ENCODE results near the gene ALDH1B1. TPM values are rescaled to one million over a fixed set of nuclear protein-coding genes. Genes with fewer than 3 reads are reported as not detected.

Gene ALDH1B1
- total RNA-seq, 2 experiments from 2014 or later = 0.19 to 0.20 TPM

- DNase-seq = no peak
- intact Hi-C loops (cut with DNase I, micrococcal nuclease) = no loop called here
- Mint-ChIP-seq H3K9me3 (no peaks in the 10 kb centered on the region), H3K27me3 (peaks cover 5% of the 10 kb centered on the region), H3K4me1 (ENCODE audit: low read depth) (peaks cover 21% of the 10 kb centered on the region), H3K4me3 (no peak overlapping the region), H3K36me3 (ENCODE audit: low read depth) (no peaks in the 10 kb centered on the region), H3K27ac (no peak overlapping the region)
- no peak for TF ChIP-seq CTCF (IDR thresholded peaks at IDR 0.05)
- no peak for ATAC-seq (ENCODE audit: poor library complexity)
- no peaks in the 10 kb centered on the region for H3K27me3 ChIP-seq (ENCODE audit: control insufficient read depth in 1 of 2, insufficient read depth in 2 of 2, low read length in 2 of 2)
- no peak overlapping the region for H3K27ac ChIP-seq (ENCODE audit: low read depth in 1 of 2, low read length in 2 of 2)
- peaks cover 2% of the 10 kb centered on the region for H3K4me1 ChIP-seq (ENCODE audit: insufficient read depth, low read length)
- POLR2A ChIA-PET = no interaction called here
- no peaks in the 10 kb centered on the region for H3K36me3 ChIP-seq (ENCODE audit: insufficient read depth, low read length)
- H3K9me3 ChIP-seq (ENCODE audit: control insufficient read depth in 1 of 2, insufficient read depth in 1 of 2, low read length in 2 of 2) = no peaks in the 10 kb centered on the region
- H3K4me3 ChIP-seq (ENCODE audit: low read length) = no peak overlapping the region
- CTCF ChIA-PET = no interaction called here
Measured at GRCh38 chr9:38434853-38435252, 42.4 kb downstream of the ALDH1B1 start.

- peaks cover 19% of the 10 kb centered on the region for H3K4me1 Mint-ChIP-seq (ENCODE audit: low read depth)
- CTCF ChIA-PET = no interaction called here
- ATAC-seq (ENCODE audit: poor library complexity) (no peak), DNase-seq (no peak)
- intact Hi-C loops (cut with DNase I, micrococcal nuclease) = no loop called here
- H3K4me3 ChIP-seq (ENCODE audit: low read length) = no peak overlapping the region
- no peaks in the 10 kb centered on the region for H3K9me3 Mint-ChIP-seq
- no peaks in the 10 kb centered on the region for H3K9me3 ChIP-seq (ENCODE audit: control insufficient read depth in 1 of 2, insufficient read depth in 1 of 2, low read length in 2 of 2)
- POLR2A ChIA-PET = no interaction called here
- no peaks in the 10 kb centered on the region for H3K36me3 ChIP-seq (ENCODE audit: insufficient read depth, low read length)
- H3K4me1 ChIP-seq (ENCODE audit: insufficient read depth, low read length) = peaks cover 2% of the 10 kb centered on the region
- TF ChIP-seq CTCF (IDR thresholded peaks at IDR 0.05) = no peak
- H3K36me3 Mint-ChIP-seq (ENCODE audit: low read depth) = no peaks in the 10 kb centered on the region
- H3K27me3 Mint-ChIP-seq = peaks cover 5% of the 10 kb centered on the region
- H3K27me3 ChIP-seq (ENCODE audit: control insufficient read depth in 1 of 2, insufficient read depth in 2 of 2, low read length in 2 of 2) = no peaks in the 10 kb centered on the region
- H3K27ac Mint-ChIP-seq = no peak overlapping the region
- no peak overlapping the region for H3K4me3 Mint-ChIP-seq
- H3K27ac ChIP-seq (ENCODE audit: low read depth in 1 of 2, low read length in 2 of 2) = no peak overlapping the region
Measured at GRCh38 chr9:38435521-38435920, 43.0 kb downstream of the ALDH1B1 start.

GRCh38 chr9:38436708-38437107, 44.2 kb downstream of the ALDH1B1 start:
- H3K36me3 ChIP-seq (ENCODE audit: insufficient read depth, low read length) = no peaks in the 10 kb centered on the region
- Mint-ChIP-seq H3K9me3 (no peaks in the 10 kb centered on the region), H3K27me3 (peaks cover 11% of the 10 kb centered on the region), H3K36me3 (ENCODE audit: low read depth) (no peaks in the 10 kb centered on the region), H3K4me3 (no peak overlapping the region), H3K4me1 (ENCODE audit: low read depth) (peaks cover 8% of the 10 kb centered on the region), H3K27ac (no peak overlapping the region)
- no peak for DNase-seq
- no peaks in the 10 kb centered on the region for H3K27me3 ChIP-seq (ENCODE audit: control insufficient read depth in 1 of 2, insufficient read depth in 2 of 2, low read length in 2 of 2)
- ATAC-seq (ENCODE audit: poor library complexity) = no peak
- H3K27ac ChIP-seq (ENCODE audit: low read depth in 1 of 2, low read length in 2 of 2) = no peak overlapping the region
- ChIA-PET CTCF (no interaction called here), POLR2A (no interaction called here)
- peaks cover 2% of the 10 kb centered on the region for H3K4me1 ChIP-seq (ENCODE audit: insufficient read depth, low read length)
- no peak overlapping the region for H3K4me3 ChIP-seq (ENCODE audit: low read length)
- H3K9me3 ChIP-seq (ENCODE audit: control insufficient read depth in 1 of 2, insufficient read depth in 1 of 2, low read length in 2 of 2) = no peaks in the 10 kb centered on the region
- TF ChIP-seq CTCF (IDR thresholded peaks at IDR 0.05) = no peak
- intact Hi-C loops (cut with DNase I, micrococcal nuclease) = no loop called here

Measured in CD4-positive, alpha-beta T cell (primary cell).